GM12874 (cell line): ENCODE measurements around the gene GPC6.

Source experiments
- CTCF ChIP-seq: IDR thresholded peaks from 2 replicates; pipeline ENCODE4 v1.5.1; 2011; ENCODE audit warnings: low read depth, mild to moderate bottlenecking, control low read depth, low read length, moderate library complexity; ENCODE audit not compliant: insufficient read depth

GPC6 gene

GRCh38 chr13:94384231-94384905, 1157.8 kb downstream of the GPC6 start:
- no peak for TF ChIP-seq CTCF

GRCh38 chr13:94387047-94387446, 1160.4 kb downstream of the GPC6 start:
- TF ChIP-seq CTCF = no peak

GRCh38 chr13:94389604-94390351, 1163.2 kb downstream of the GPC6 start:
- TF ChIP-seq CTCF = no peak

- TF ChIP-seq CTCF = no peak
Measured at GRCh38 chr13:94390881-94391280, 1164.3 kb downstream of the GPC6 start.

- TF ChIP-seq CTCF = no peak
Measured at GRCh38 chr13:94394723-94395122, 1168.1 kb downstream of the GPC6 start.

GRCh38 chr13:94395860-94396259, 1169.3 kb downstream of the GPC6 start:
- no peak for TF ChIP-seq CTCF

GRCh38 chr13:94399812-94400211, 1173.2 kb downstream of the GPC6 start:
- TF ChIP-seq CTCF = no peak
